ENCODE measurements around the gene NOD1.

DNA sequence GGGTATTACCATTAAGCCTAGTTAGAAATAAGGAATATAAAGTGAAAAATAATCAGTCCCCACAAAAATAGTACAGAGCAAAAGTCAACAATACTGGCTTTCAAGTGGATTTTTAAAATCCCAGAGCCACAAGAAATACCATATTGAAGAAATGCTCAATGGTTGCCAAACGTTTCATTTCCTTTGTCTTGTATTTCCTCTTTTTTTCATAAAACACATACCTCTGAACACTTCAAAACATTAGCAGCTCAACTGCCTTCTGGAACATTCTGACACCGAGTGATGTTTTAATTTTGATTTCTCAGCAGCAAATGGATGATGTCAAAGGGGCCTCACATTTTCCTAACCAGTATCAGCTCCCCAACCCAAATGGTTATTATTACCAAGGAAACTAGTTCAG, 10.5 kb downstream of the NOD1 start:
- TF ChIP-seq CTCF (IDR thresholded peaks at IDR 0.05; ENCODE audit: low read depth, low read length): no peak
- TF ChIP-seq EZH2phosphoT487 (IDR thresholded peaks at IDR 0.05; ENCODE audit: low read depth): no peak
